Right lung (tissue), 10 donors: ENCODE measurements around the gene TMED8. TPM values are rescaled to one million over a fixed set of nuclear protein-coding genes. Genes with fewer than 3 reads are reported as not detected.
"Not testable (repeated sequence)": the region's sequence is repeated elsewhere in the genome, so short reads cannot be mapped to it uniquely, and the experiment has no call there.

ENCODE experiments used
- DNase-seq, 2 donors: peaks; one replicate each; pipeline ENCODE4 v3.0.0-alpha.2; 2013
- long read RNA-seq, 8 donors: transcript quantifications; one replicate each; lab custom pipeline, GENCODE V29; 2026
- polyA plus RNA-seq, 5 donors: library from polyadenylated mRNA; unstranded; fragments of 120-200 nt; gene quantifications; one replicate each; pipeline versions ENCODE4 v1.2.1 to v1.2.3, GENCODE V29; 2013; ENCODE audit warnings: inconsistent platforms in 1 of 5, low replicate concordance in 1 of 5; ENCODE audit not compliant: insufficient read length in 5 of 5, insufficient read depth in 1 of 5

TMED8 gene, protein sequence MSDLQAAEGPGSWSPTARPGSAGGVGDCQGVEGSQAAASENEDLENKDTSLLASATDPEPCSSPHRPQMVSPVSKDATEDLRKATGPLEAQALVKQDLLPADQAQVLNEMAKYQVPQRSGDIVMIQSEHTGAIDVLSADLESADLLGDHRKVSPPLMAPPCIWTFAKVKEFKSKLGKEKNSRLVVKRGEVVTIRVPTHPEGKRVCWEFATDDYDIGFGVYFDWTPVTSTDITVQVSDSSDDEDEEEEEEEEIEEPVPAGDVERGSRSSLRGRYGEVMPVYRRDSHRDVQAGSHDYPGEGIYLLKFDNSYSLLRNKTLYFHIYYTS
- 10 to 100 TPM; 13.4 to 19.9 (median 16.3) TPM for polyA plus RNA-seq
- long read RNA-seq, donor 1, full-length matches to known transcripts = 3 of 3 reads
- long read RNA-seq, donor 1, partial matches to known transcripts = 0 of 3 reads
- long read RNA-seq, donor 1, other reads (novel, unspliced or antisense) = 0 of 3 reads
- long read RNA-seq, donor 2, full-length matches to known transcripts = 2 of 7 reads
- long read RNA-seq, donor 2, partial matches to known transcripts = 5 of 7 reads
- long read RNA-seq, donor 2, other reads (novel, unspliced or antisense) = 0 of 7 reads
- long read RNA-seq, donor 3, full-length matches to known transcripts = 3 of 3 reads
- long read RNA-seq, donor 3, partial matches to known transcripts = 0 of 3 reads
- long read RNA-seq, donor 3, other reads (novel, unspliced or antisense) = 0 of 3 reads
- long read RNA-seq, donor 4, full-length matches to known transcripts = 3 of 3 reads
- long read RNA-seq, donor 4, partial matches to known transcripts = 0 of 3 reads
- long read RNA-seq, donor 4, other reads (novel, unspliced or antisense) = 0 of 3 reads
- long read RNA-seq, donor 5, full-length matches to known transcripts = 2 of 2 reads
- long read RNA-seq, donor 5, partial matches to known transcripts = 0 of 2 reads
- long read RNA-seq, donor 5, other reads (novel, unspliced or antisense) = 0 of 2 reads
- long read RNA-seq, donor 6, full-length matches to known transcripts = 4 of 4 reads
- long read RNA-seq, donor 6, partial matches to known transcripts = 0 of 4 reads
- long read RNA-seq, donor 6, other reads (novel, unspliced or antisense) = 0 of 4 reads
- long read RNA-seq, donor 7, full-length matches to known transcripts = 3 of 3 reads
- long read RNA-seq, donor 7, partial matches to known transcripts = 0 of 3 reads
- long read RNA-seq, donor 7, other reads (novel, unspliced or antisense) = 0 of 3 reads
- long read RNA-seq, donor 8, full-length matches to known transcripts = 2 of 2 reads
- long read RNA-seq, donor 8, partial matches to known transcripts = 0 of 2 reads
- long read RNA-seq, donor 8, other reads (novel, unspliced or antisense) = 0 of 2 reads

DNA sequence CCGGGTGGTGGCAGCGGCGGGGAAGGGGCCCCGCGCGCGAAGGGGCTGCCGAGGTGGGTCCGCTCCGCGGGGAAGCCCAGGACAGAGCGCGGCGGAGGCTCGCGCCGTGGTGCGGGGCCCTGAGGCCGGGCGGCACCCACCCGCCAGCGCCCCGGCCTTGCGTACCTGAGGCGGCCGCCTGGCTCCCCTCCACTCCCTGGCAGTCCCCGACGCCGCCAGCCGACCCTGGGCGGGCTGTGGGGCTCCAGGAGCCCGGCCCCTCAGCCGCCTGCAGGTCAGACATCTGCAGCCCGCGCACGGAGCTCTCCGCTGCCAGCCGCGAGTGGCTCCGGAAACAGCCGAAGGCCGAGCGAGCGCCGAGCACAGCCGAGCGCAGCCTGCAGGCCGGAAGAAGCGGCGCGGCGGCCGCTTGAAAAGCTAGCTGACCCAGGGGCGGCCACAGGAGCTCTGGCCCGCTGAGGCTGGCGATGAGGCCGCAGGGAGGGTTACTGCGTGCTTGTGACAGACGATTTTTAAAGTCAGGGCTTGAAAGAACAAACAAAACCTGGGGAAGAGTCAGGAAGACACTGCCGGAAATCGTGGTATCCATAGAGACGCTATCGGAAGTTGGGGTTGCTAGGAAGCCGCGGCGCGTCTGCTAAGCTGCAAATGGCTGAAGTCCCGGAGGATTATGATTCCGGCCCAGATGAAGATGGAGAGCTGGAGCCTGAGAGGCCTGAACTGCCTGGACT is at the start of gene TMED8, which contains the start of gene SAMD15:
TMED8 (minus strand) TSS at position 324 of the 731 bp plus-strand sequence; CDS start at position 283, 41 bp downstream.
SAMD15 (plus strand) TSS at position 609 of the 731 bp plus-strand sequence; CDS start at position 649, 40 bp downstream.
- peak; percentile 86 to 88 for DNase-seq

DNA sequence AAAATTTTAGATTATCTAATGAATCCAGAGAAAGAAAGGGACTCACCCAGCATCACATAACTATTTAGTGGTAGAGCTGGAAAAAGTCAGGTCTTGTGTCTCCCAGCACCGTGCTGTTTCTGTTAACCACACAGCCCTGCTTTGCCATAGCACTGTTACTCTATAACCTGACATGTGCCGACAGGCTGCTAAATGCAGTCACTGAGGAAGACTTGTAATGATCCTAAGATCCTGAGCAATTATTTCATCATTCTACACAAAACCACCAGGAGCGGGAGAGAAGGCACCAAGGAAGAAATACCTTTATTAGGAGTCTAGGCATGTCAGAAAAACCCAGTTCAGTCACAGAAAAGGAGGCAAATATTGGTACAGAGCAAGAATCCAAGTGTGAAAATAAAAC is 49.5 kb upstream of the TMED8 start:
- no peak for DNase-seq

DNA sequence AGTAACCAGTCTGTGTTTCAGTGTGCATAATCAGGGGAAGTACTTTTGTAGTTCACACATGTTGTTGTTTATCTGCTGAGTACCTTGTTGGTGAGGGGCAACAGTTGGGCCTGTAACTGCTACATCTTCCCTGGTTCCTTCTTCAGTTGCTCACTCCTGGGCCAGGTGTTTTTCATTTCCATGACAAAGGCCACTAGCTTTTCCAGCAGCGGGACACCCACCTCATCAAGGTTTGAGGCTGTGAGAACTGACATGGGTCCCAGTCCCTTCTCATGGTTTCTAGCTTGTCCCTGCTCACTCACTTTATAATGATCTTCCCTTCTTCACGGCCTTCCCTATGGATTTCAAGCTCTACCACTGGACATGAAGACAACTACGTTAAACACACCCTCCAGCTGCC is 48.0 kb upstream of the TMED8 start:
- no peak for DNase-seq

DNA sequence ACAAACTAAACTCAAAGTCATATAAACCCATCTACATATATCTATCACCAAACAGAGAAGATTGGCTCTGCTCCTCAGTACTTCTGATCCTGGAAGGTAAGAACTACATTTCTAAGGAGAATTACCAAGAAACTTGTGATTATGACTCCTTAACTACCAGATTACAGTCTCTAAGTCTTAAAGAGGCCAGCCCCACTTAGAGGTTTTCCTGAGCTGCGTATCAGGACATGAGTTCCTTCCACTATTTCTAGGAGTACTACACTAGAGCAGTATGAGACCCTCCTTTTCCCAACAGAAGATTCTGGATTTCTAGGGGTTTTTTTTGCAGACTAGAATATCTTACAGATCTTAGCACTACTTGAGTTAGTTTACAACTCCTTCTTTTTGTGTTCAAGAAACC is 46.5 kb upstream of the TMED8 start, which contains the start of gene NOXRED1:
NOXRED1 (minus strand) TSS at position 101 of the 400 bp plus-strand sequence. CDS start 634 bp downstream, outside the sequence.
- no peak for DNase-seq

DNA sequence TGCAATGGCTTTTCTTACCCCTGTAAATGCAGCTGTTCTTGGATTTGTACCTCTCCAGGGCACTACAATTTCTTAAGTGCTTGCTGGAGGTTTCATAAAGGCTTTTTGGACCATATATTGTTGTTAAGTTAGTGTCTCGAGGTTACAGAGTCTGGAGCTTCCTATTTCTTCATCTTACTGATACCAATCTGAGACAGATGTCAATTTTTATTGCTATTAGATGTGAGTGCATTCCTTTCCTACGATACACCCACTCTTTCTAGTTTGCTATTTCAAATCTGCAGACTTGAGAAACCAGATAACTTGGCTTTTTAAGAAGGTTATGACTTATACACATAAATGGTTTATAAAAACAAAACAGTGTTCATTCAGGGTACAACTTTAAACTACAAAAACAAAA is 44.3 kb upstream of the TMED8 start:
- no peak for DNase-seq

DNA sequence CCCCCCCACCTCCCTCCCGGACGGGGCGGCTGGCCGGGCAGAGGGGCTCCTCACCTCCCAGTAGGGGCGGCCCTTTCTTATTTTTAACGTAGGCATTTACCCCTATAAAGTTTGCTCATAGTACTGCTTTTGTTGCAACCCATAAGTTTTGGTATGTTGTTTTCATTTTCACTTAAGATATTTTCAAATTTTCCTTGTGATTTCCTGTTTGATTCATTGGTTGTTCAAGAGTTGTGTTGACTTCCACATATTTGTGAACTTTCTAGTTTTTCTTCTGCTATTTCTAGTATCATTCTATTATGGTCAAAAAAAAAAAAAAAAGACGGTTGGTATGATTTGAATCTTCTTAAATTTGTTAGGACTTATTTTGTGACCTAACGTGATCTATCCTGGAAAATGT is 39.9 kb upstream of the TMED8 start:
- no peak for DNase-seq

DNA sequence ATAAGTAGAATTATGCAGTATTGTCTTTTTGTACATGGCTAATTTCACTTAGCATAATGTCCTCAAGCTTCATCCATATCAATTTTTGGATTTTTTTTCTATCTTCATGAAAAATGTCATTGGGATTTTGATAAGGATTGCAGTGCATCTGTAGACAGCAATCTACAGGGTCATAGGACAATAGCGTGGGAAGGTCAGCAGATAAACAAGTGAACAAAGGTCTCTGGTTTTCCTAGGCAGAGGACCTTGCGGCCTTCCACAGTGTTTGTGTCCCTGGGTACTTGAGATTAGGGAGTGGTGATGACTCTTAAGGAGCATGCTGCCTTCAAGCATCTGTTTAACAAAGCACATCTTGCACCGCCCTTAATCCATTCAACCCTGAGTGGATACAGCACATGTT is 39.2 kb upstream of the TMED8 start:
- DNase-seq = not testable (repeated sequence)

DNA sequence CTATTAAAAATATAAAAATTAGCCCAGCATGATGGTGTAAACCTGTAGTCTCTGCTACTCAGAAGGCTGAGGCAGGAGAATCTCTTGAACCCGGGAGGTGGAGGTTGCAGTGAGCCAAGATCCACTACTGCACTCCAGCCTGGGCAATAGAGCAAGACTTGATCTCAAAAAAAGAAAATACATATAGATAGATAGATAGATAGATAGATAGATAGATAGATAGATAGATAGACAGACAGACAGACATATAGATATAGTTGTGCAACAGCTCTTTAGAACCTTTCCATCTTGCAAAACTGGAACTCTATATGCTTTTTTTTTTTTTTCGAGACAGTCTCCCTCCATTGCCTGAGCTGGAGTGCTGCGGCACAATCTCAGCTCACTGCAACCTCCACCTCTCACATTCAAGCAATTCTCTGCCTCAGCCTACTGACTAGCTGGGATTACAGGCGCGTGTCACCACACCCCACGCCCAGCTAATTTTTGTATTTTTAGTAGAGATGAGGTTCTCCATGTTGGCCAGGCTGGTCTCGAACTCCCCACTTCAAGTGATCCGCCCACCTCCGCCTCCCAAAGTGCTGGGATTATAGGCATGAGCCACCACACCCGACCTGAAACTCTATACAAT is 38.6 kb upstream of the TMED8 start:
- DNase-seq = not testable (repeated sequence)

DNA sequence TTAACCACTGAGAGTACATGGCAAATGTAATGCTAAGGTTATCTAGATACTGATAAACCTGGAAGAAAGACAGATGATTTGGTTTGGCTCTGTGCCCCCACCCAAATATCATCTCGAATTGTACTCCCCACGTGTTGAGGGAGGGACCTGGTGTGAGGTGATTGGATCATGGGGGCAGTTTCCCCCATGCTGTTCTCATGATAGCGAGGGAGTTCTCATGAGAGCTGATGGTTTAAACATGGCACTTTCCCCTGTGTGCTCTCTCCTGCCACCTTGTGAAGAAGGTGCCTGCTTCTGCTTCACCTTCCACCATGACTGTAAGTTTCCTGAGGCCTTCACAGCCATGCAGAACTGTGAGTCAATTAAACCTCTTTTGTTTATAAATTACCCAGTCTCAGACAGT is 32.2 kb upstream of the TMED8 start:
- DNase-seq = no peak

DNA sequence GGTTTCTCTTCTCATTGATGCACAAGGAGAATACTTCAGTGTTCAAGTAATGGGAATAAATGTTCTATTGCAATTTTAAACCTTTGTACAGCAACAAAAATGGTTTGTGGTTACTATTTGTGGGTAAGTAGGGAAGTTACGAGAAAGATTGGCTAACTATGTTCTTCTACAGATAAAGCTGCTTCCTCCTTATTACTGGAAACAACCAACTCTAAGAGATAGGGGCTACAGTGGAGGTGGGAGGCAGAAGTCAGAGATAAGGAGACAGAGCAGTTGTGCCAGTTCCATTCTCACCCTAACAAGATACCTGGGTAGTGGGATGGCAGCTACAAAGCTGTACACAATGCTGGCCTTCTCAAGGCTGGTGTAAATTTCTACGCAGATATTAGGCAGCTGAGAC is 30.3 kb upstream of the TMED8 start:
- no peak for DNase-seq

DNA sequence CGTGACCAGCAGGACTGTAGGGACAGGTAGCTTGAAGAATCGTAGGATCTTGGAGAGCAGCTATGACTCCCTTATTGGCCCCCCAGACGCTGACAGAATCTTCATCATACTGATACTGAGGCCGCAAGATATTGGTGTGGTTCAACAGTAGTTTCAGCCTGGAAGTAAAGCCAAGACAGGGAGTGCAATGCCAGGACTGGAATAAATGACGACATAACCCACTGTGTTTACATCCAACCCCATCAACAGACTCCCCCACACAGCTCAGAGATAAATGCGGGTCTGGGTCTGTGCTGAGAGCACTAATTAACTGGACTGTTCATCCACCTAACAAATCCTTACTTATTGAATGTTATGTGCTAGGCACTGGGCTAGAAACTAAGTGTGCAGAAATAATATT is 29.8 kb upstream of the TMED8 start:
- peak in 1 of 2 donors; percentile 6 for DNase-seq

DNA sequence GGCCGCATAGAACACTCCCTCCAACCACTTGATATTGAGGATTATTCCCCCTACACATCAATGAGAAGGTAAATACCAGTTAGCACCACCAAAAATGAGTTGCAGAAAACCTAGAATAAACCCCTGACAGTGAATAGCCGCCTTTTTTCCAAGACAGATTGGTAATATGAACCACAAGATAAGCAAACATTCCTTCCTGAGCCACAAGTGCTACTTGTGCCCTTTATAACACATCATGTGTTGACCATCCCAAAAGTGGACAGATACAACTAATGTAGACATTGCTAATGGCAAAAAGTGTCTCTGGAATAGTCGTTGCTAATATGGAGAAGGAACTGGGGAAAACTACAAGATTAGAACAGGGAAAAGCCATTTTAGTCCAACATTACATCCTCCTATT is 29.2 kb upstream of the TMED8 start:
- no peak for DNase-seq

DNA sequence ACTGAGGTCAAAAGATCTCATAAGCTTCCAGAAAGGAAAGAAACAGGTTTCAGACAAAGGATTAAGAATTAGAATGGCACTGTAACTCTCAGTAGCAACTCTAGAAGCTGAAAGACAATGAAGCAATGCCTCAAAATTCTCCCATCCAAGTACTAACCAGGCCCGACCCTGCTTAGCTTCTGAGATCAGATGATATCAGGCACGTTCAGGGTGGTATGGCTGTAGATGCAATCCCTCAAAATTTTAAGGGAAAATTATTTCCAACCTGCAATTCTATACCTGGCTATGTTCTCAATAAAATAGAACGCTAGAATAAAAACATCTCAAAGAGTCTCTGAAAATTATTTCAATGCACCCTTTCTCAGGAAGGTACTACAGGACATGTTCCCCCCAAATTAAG is 26.9 kb upstream of the TMED8 start:
- no peak for DNase-seq

DNA sequence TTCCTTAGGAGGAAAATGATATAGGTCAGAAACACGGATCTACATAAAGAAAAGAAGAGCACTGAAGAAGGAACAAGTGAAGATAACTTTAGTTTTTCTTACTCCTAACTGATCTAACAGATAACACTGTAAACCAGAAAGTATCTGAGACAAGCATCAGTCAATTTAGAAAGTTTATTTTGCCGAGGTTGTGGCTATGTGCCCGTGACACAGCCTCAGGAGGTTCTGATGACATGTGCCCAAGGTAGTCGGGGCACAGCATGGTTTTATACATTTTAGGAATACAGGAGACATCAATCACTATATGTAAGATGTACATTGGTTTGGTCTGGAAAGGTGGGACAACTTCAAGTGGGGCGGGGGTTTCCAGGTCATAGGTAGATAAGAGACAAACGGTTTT is 23.3 kb upstream of the TMED8 start:
- DNase-seq = no peak

DNA sequence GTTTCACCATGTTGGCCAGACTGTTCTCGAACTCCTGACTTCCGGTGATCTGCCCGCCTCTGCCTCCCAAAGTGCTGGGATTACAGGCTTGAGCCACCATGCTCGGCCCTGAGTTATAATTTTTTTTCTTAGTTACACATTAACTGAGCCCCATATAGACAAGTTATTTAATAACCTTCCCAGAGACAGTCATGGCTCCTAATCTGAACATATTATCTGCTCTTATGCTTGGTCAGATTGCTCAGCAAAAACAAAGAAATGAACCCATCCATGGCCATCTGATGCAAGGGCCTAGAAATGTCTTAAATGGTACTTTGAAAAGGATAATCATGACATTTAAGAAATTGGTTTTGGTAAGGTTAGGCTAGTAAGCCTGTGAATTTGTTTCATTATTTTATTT is 13.3 kb upstream of the TMED8 start:
- DNase-seq = no peak

DNA sequence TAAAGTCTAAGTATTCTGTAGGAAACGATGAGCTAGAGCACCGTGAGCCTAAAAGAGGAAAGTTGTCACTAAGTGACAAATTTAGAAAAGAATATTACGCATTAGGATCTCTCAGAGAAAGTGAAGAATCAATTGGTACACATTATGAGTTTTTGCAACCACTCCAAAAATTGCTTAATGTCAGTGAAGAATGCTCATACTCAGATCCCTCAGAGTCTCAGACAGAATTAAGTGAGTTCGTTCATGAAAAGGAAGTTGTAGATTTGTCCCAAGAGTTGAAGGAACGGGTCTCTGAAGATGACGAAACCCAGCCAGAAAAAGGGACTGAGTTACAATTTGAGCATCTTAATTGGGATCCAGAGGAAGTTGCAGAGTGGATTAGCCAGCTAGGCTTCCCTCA is 1.8 kb upstream of the TMED8 start:
- DNase-seq = no peak

DNA sequence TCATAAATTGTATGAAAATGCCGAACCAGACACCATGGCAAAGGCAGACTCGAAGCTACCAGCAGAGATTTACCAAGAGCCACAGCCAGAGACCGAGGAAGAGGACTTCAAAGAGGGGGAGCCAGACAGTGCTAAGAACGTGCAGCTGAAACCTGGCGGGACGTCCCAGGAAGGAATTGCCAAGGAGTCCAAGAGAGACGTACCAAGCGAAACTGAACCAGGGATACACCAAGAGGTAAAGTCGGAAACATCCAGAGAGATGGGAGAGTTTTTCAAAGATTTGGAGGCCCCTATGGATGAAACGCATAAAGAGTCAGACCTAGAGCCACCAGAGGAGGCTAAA is 579 bp upstream of the TMED8 start:
- no peak for DNase-seq

DNA sequence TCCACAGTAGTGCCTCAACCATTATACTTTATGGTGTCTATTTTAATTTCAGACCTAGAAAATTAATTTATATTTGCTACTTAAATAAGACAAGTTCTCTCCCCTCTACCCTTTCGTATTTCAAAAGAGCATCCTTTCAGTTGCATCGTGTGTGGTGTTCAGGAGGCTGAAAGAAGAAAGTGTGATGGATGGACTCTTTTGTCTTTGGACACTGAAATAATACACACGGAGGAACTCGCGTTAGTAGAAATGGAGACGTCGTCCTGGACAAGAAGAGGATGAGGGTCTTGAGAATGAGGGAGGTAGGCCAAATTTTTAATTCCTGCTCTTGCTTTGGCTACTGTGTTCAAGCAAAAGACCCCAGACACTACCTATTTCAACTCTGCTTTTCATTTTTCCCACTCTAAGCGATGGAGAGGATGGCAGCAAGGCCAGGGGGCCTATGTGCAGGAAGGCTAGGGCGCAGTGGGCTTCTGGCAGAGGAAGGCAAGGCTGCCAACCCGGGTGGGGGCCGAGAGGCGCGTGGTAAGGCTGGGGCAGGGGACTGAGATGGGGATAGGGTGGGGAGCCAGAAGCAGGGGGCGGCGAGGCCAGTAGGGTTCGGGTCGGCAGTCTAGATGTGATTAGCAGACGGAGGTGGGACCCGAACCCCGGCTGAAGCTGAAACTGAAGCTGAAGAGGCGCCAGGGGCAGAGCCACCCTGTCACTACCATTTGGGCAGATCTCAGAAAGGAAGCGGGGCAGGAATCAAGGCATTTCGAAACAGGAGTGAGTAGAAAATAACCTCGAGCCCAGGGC is 722 bp downstream of the TMED8 start:
- peak; percentile 1 to 30 for DNase-seq

DNA sequence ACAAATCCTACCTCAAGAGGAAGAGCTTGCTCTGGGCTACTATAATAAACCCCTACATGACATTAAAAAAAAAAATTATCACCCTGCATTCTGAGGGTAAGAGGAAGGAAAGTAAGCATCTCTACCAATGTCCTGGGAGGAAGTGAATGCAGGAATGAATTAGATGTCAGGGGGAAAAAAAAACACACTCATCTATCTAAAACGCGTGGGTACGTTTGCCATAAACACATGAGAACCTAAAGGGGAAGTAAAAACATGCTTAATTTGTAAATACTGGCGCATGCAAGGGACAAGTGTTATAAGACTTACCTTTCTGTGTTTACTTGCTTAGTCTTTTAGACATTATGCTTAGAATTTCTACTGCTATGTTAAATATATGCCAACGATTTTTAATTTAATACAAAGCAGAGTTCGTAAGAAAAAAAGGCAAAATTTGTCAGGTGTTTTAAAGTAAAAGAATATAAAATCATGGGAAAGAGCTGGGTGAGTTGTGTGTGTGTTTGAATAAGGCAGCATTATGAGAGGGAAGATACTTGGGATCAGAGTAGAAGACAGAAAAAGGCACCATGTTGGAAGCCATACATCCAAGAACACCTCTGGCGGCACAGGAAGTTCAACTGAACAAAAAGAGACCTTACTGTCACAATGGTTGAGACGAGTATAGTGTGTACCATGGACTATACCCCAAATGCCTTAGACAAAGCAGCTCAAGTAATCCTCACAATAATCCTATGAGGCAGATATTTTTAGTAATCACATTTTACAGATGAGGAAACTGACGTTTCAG is 1.5 kb downstream of the TMED8 start:
- no peak for DNase-seq
